Measurements from ENCODE around the gene GDPD5. TPM values are rescaled to one million over a fixed set of nuclear protein-coding genes. Genes with fewer than 3 reads are reported as not detected.

Gene GDPD5
- total and polyA plus RNA-seq, 9 of the 15 experiments (the other 6 are each of a cell fraction or from before 2014, with no cell fraction given), result 0.32 to 27.3 (median 8.0) TPM

DNA sequence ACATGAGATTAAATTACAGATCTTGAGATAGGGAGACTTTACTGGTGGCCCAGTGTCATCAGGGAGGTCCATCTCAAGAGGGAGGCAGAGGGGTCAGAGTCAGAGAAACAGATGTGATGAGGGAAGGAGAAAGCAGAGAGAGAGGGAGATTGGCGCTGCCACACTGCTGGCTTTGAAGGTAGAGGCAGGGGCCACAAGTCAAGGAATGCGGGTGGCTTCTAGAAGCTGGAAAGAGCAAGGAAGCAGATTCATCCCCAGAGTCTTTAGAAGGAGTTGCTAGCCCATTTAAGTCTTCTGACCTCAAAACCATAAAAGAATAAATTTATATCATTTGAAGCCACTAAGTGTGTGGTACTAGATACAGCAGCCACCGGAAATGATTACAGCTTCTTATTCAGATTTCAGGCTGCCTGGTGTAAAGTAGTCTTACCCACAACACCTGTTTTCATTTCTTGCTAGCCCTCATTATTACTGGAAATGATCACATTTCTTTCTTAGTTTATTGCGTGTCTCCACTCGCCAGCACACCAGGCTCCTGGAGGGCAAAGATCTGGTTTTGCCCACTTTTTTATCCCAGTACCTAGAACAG is 23.7 kb upstream of the GDPD5 start:
- no peak for ATAC-seq
- Histone ChIP-seq H3K9ac (ENCODE audit: insufficient read depth in 1 of 2, low read depth in 2 of 2, low read length in 2 of 2) (no peak overlapping the region), H2AFZ (ENCODE audit: low read depth, low read length) (no peak overlapping the region), H3K4me2 (ENCODE audit: insufficient read depth, low read length) (no peak overlapping the region), H4K20me1 (replicated peaks; ENCODE audit: control insufficient read depth, insufficient read depth, low read length) (no peaks in the 10 kb centered on the region), H3K9me3 (replicated peaks; ENCODE audit: control insufficient read depth, insufficient read depth, low read depth, low read length) (no peaks in the 10 kb centered on the region), H3K4me3 (no peak overlapping the region), H3K27me3 (ENCODE audit: control insufficient read depth in 2 of 2, insufficient read depth in 2 of 2, low read length in 2 of 2) (no peaks in the 10 kb centered on the region), H3K4me1 (replicated peaks in 1 of 2; ENCODE audit: control insufficient read depth in 2 of 2, insufficient read depth in 2 of 2, low read length in 2 of 2) (peaks cover 7 to 15% of the 10 kb centered on the region in 2 experiments), H3K79me2 (ENCODE audit: control insufficient read depth, insufficient read depth, low read length) (no peaks in the 10 kb centered on the region), H3K27ac (ENCODE audit: extremely low read depth, low read depth, low read length) (no peak overlapping the region), H3K9me1 (ENCODE audit: control insufficient read depth, insufficient read depth, low read length) (no peaks in the 10 kb centered on the region), H3K36me3 (ENCODE audit: control insufficient read depth, insufficient read depth, low read length) (no peaks in the 10 kb centered on the region)
- FAIRE-seq, result no peak
- WGBS (ENCODE audit: insufficient coverage, low coverage, missing lambda C conversion rate), result 81% methylated on average over 5 of the region's 5 CpGs
- intact Hi-C loops (cut with micrococcal nuclease) (loop anchor here (5.0 kb wide), 1 partner anchor 43 kb away; no protein-coding TSS in a partner anchor), in situ Hi-C loops (cut with MboI) (loop anchor here (5.0 kb wide), 1 partner anchor 33 kb away; no protein-coding TSS in a partner anchor)
- no peak for TF ChIP-seq RBM34 (IDR thresholded peaks at IDR 0.05; ENCODE audit: borderline replicate concordance, insufficient read depth, low read length)
- peak; percentile 70 for TF ChIP-seq RBM25 (IDR thresholded peaks at IDR 0.05; ENCODE audit: low read depth, low read length, severe bottlenecking)
- BruUV-seq (replicated peaks), result no TSS peak
- DNase-seq (ENCODE audit: extremely low read depth in 1 of 4, low spot score in 3 of 4), result no peak
- ChIA-PET CTCF (ENCODE audit: low intra/inter-chr PET ratio) (no interaction called here), POLR2A (interaction anchor here (0.6 to 0.8 kb wide), 3 partner anchors 9 to 324 kb away, joined by 3 read pairs; no protein-coding TSS in a partner anchor)

DNA sequence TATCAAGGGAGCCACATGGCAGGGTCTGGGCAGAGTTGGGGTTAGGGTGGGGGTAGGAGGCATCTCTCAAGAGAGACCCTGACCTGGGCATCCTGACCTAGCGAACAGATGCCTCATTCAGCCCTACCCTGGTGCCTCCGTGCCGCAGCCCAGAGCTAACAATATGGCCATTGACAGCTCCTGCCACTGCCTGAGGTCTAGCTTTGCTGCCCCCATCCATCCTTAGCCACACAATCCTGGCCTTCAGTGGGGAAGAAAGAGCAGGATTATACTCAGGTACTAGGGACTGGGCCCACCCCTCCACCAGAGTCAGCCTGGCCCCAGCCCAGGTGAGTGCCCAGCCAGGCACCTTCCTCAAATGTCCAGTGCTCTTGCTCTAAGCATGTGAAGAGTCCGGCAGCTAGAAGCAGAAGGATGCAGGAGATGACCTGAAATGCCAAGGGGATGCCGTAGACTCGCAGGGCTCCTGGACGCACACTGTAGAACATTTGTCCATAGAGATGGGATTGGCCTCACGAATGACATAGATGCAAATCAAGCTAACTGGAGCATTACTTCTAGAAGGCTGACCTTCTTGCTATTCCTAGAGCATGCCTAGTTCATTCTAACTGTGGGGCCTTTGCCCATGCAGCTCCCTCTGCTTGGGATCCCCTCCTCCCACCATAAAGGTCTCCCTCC is 23.0 kb upstream of the GDPD5 start:
- ATAC-seq, result no peak
- H2AFZ ChIP-seq (ENCODE audit: low read depth, low read length), result no peak overlapping the region; the same call in 1 of the 2 replicates
- FAIRE-seq, result no peak
- in situ Hi-C loops (cut with MboI), result loop anchor here (5.0 kb wide), 1 partner anchor 34 kb away; no protein-coding TSS in a partner anchor
- no peak overlapping the region for H3K4me3 ChIP-seq
- H3K9me1 ChIP-seq (ENCODE audit: control insufficient read depth, insufficient read depth, low read length), result no peaks in the 10 kb centered on the region
- ChIA-PET CTCF (ENCODE audit: low intra/inter-chr PET ratio) (interaction anchor here (0.6 to 2.2 kb wide), 2 partner anchors 28 to 252 kb away, joined by 3 to 7 read pairs; no protein-coding TSS in a partner anchor), POLR2A (interaction anchor here (0.7 to 0.8 kb wide), 2 partner anchors 9 to 82 kb away, joined by 3 read pairs; no protein-coding TSS in a partner anchor)
- intact Hi-C loops (cut with micrococcal nuclease), result loop anchor here (5.0 kb wide), 1 partner anchor 44 kb away; no protein-coding TSS in a partner anchor
- no TSS peak for BruUV-seq (replicated peaks)
- WGBS (ENCODE audit: insufficient coverage, low coverage, missing lambda C conversion rate), result 89% methylated on average over 8 of the region's 8 CpGs
- no peak overlapping the region for H3K4me2 ChIP-seq (ENCODE audit: insufficient read depth, low read length)
- no peaks in the 10 kb centered on the region for H3K36me3 ChIP-seq (ENCODE audit: control insufficient read depth, insufficient read depth, low read length)
- no peak overlapping the region for H3K9ac ChIP-seq (ENCODE audit: insufficient read depth in 1 of 2, low read depth in 2 of 2, low read length in 2 of 2)
- H3K9me3 ChIP-seq (replicated peaks; ENCODE audit: control insufficient read depth, insufficient read depth, low read depth, low read length), result no peaks in the 10 kb centered on the region
- H3K27me3 ChIP-seq (ENCODE audit: control insufficient read depth in 2 of 2, insufficient read depth in 2 of 2, low read length in 2 of 2), result no peaks in the 10 kb centered on the region
- DNase-seq (ENCODE audit: extremely low read depth in 1 of 4, low spot score in 3 of 4), result no peak
- H3K4me1 ChIP-seq (replicated peaks in 1 of 2; ENCODE audit: control insufficient read depth in 2 of 2, insufficient read depth in 2 of 2, low read length in 2 of 2), result peaks cover 3 to 11% of the 10 kb centered on the region in 2 experiments; a peak in 4 of 5 replicates
- no peaks in the 10 kb centered on the region for H3K79me2 ChIP-seq (ENCODE audit: control insufficient read depth, insufficient read depth, low read length)
- no peak overlapping the region; the same call in 2 of the 3 replicates for H3K27ac ChIP-seq (ENCODE audit: extremely low read depth, low read depth, low read length)
- no peaks in the 10 kb centered on the region for H4K20me1 ChIP-seq (replicated peaks; ENCODE audit: control insufficient read depth, insufficient read depth, low read length)
- no peak for TF ChIP-seq ZNF217 (CRISPR knock-in tag; IDR thresholded peaks at IDR 0.05)
- TF ChIP-seq CREB1 (IDR thresholded peaks at IDR 0.05), result no peak
- no peak for TF ChIP-seq CREB1 (CRISPR knock-in tag; IDR thresholded peaks at IDR 0.05)
- no peak for TF ChIP-seq YY1 (IDR thresholded peaks at IDR 0.05; ENCODE audit: borderline replicate concordance in 1 of 3, control insufficient read depth in 1 of 3, extremely low read depth in 1 of 3, insufficient read depth in 3 of 3, insufficient read length in 1 of 3, insufficient replicate concordance in 2 of 3, low read depth in 1 of 3, low read length in 2 of 3)
- no peak for TF ChIP-seq ATF7 (IDR thresholded peaks at IDR 0.05)
- no peak for TF ChIP-seq TGIF2 (CRISPR knock-in tag; IDR thresholded peaks at IDR 0.05)
- TF ChIP-seq NUFIP1 (IDR thresholded peaks at IDR 0.05; ENCODE audit: partially characterized antibody), result no peak
- TF ChIP-seq SMAD3 (CRISPR knock-in tag; conservative IDR thresholded peaks at IDR 0.05), result no peak
- TF ChIP-seq L3MBTL2 (IDR thresholded peaks at IDR 0.05), result no peak
- TF ChIP-seq CBFA2T3 (IDR thresholded peaks at IDR 0.05), result no peak
- no peak for TF ChIP-seq GTF2E2 (tag; IDR thresholded peaks at IDR 0.05)
- TF ChIP-seq, protein P1, sequence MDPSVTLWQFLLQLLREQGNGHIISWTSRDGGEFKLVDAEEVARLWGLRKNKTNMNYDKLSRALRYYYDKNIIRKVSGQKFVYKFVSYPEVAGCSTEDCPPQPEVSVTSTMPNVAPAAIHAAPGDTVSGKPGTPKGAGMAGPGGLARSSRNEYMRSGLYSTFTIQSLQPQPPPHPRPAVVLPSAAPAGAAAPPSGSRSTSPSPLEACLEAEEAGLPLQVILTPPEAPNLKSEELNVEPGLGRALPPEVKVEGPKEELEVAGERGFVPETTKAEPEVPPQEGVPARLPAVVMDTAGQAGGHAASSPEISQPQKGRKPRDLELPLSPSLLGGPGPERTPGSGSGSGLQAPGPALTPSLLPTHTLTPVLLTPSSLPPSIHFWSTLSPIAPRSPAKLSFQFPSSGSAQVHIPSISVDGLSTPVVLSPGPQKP (CRISPR knock-in tag; IDR thresholded peaks at IDR 0.05), result no peak
